NCI-H510A (cell line): ENCODE data around the gene VEPH1.

Source experiments
- DNase-seq: peaks from one replicate; lab custom pipeline; 2025; lab: John Stamatoyannopoulos, UW

Gene VEPH1

GRCh38 chr3:157300981-157301663 lies 202.1 kb downstream of the VEPH1 start:
- no peak for DNase-seq

- no peak for DNase-seq
These were observed 203.1 kb downstream of the VEPH1 start for GRCh38 chr3:157300094-157300493.

GRCh38 chr3:157297328-157297915 lies 205.8 kb downstream of the VEPH1 start:
- no peak for DNase-seq

- no peak for DNase-seq
These were observed 208.3 kb downstream of the VEPH1 start for GRCh38 chr3:157294953-157295352.

- no peak for DNase-seq
These were observed 208.7 kb downstream of the VEPH1 start for GRCh38 chr3:157294491-157294890.

- DNase-seq = no peak
These were observed 212.4 kb downstream of the VEPH1 start for GRCh38 chr3:157290766-157291165.

- no peak for DNase-seq
These were observed 217.2 kb downstream of the VEPH1 start for GRCh38 chr3:157285966-157286365.

GRCh38 chr3:157285141-157285540 lies 218.1 kb downstream of the VEPH1 start:
- DNase-seq = no peak

- DNase-seq = no peak
These were observed 218.5 kb downstream of the VEPH1 start for GRCh38 chr3:157284688-157285087.

GRCh38 chr3:157282261-157283191 lies 220.7 kb downstream of the VEPH1 start:
- DNase-seq = no peak

- no peak for DNase-seq
These were observed 222.4 kb downstream of the VEPH1 start for GRCh38 chr3:157280786-157281185.

- DNase-seq = no peak
These were observed 222.9 kb downstream of the VEPH1 start for GRCh38 chr3:157280354-157280753.

GRCh38 chr3:157279237-157279636 lies 224.0 kb downstream of the VEPH1 start:
- no peak for DNase-seq

GRCh38 chr3:157276801-157277200 lies 226.4 kb downstream of the VEPH1 start:
- DNase-seq = no peak

- no peak for DNase-seq
These were observed 227.4 kb downstream of the VEPH1 start for GRCh38 chr3:157275832-157276231.

- no peak for DNase-seq
These were observed 228.5 kb downstream of the VEPH1 start for GRCh38 chr3:157274644-157275137.

GRCh38 chr3:157271283-157271882 lies 231.8 kb downstream of the VEPH1 start:
- no peak for DNase-seq

- DNase-seq = no peak
These were observed 235.2 kb downstream of the VEPH1 start for GRCh38 chr3:157268026-157268425.

- DNase-seq = no peak
These were observed 237.3 kb downstream of the VEPH1 start for GRCh38 chr3:157265931-157266330.

GRCh38 chr3:157263027-157263426 lies 240.2 kb downstream of the VEPH1 start:
- DNase-seq = no peak

- DNase-seq = no peak
These were observed 242.2 kb downstream of the VEPH1 start for GRCh38 chr3:157261000-157261399.

- no peak for DNase-seq
These were observed 243.4 kb downstream of the VEPH1 start for GRCh38 chr3:157259825-157260224.
